Loucy (cell line): ENCODE data around the gene MITF.

Experiments
- H2AFZ ChIP-seq: fragments of 200-600 bp; sonication (generic); 2 replicates; pipeline ENCODE4 v1.6.0; 2016; ENCODE audit warnings: antibody characterized with exemption, mild to moderate bottlenecking, low read length, moderate library complexity
- H3F3A ChIP-seq: fragments of 200-600 bp; 2 replicates; pipeline ENCODE4 v1.6.0; 2016; ENCODE audit warnings: antibody characterized with exemption, low read depth, mild to moderate bottlenecking
- H3K27me3 ChIP-seq: fragments of 200-600 bp; sonication (generic); 2 replicates; pipeline ENCODE4 v1.6.1; 2014; ENCODE audit warnings: low read length, mild to moderate bottlenecking; ENCODE audit not compliant: insufficient read depth, poor library complexity, severe bottlenecking
- H3K36me3 ChIP-seq: fragments of 200-600 bp; sonication (generic); 2 replicates; pipeline ENCODE4 v1.6.1; 2016; ENCODE audit warnings: low read length; ENCODE audit not compliant: insufficient read depth
- H3K4me1 ChIP-seq: fragments of 200-600 bp; sonication (generic); 2 replicates; pipeline ENCODE4 v1.5.1; 2014; ENCODE audit warnings: low read length, mild to moderate bottlenecking; ENCODE audit not compliant: insufficient read depth, poor library complexity, severe bottlenecking
- H3K4me2 ChIP-seq: fragments of 200-600 bp; sonication (generic); 2 replicates; pipeline ENCODE4 v1.6.0; 2014; ENCODE audit warnings: antibody characterized with exemption, low read length, low read depth, mild to moderate bottlenecking; ENCODE audit not compliant: poor library complexity, severe bottlenecking
- H3K4me3 ChIP-seq: fragments of 200-600 bp; sonication (generic); 2 replicates; pipeline ENCODE4 v1.5.1; 2014; ENCODE audit warnings: low read length, mild to moderate bottlenecking, mixed read lengths; ENCODE audit not compliant: poor library complexity, severe bottlenecking
- H3K79me2 ChIP-seq: fragments of 200-600 bp; sonication (generic); 2 replicates; pipeline ENCODE4 v1.6.1; 2014; ENCODE audit warnings: low read length; ENCODE audit not compliant: insufficient read depth
- H3K9ac ChIP-seq: fragments of 200-600 bp; sonication (generic); 2 replicates; pipeline ENCODE4 v1.6.0; 2014; ENCODE audit warnings: mild to moderate bottlenecking, low read depth, low read length, moderate library complexity; ENCODE audit not compliant: poor library complexity, severe bottlenecking
- H3K9me2 ChIP-seq: fragments of 200-600 bp; sonication (generic); replicated peaks from 2 replicates; pipeline ENCODE4 v1.6.1; 2016; ENCODE audit warnings: low read depth, low read length, mixed read lengths
- H3K9me3 ChIP-seq: fragments of 200-600 bp; sonication (generic); 2 replicates; pipeline ENCODE4 v1.6.1; 2014; ENCODE audit warnings: mild to moderate bottlenecking, antibody characterized with exemption, low read length, low read depth; ENCODE audit not compliant: insufficient read depth
- H4K20me1 ChIP-seq: fragments of 200-600 bp; sonication (generic); 2 replicates; pipeline ENCODE4 v1.6.0; 2014; ENCODE audit warnings: antibody characterized with exemption, low read length, mild to moderate bottlenecking; ENCODE audit not compliant: insufficient read depth, poor library complexity, severe bottlenecking
- EZH2phosphoT487 ChIP-seq: fragments of 200-600 bp; IDR thresholded peaks from 2 replicates; pipeline ENCODE4 v1.6.1; 2018; ENCODE audit warnings: antibody characterized with exemption, mild to moderate bottlenecking, moderate library complexity, borderline replicate concordance
- TF ChIP-seq, protein P1 (sequence below): fragments of 200-600 bp; sonication (generic); conservative IDR thresholded peaks from 2 replicates; pipeline ENCODE4 v1.5.1; 2014; ENCODE audit warnings: mild to moderate bottlenecking, antibody characterized with exemption, low read length

The MITF gene

DNA sequence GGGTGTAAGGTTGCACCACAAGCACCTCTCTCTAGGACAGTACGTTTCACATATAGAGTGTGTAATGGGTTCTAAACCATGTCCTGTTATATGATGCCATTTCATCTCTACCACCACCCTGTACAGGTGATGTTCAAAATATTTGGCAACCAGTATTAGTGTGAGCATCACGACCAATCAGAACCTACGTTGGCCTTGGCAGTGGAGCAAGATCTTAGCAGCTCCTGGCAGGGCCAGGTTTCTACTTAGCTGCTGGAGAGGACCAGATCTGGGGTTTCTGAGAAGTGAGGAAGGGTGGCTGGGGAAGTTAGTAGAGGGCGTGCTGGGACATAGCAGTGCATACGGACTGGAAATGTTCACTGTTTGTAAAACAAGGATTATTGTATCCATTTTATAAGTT is 23.1 kb upstream of the MITF start:
- Histone ChIP-seq H3F3A (no peaks in the 10 kb centered on the region), H3K4me1 (no peaks in the 10 kb centered on the region), H3K79me2 (no peaks in the 10 kb centered on the region), H3K4me2 (no peak overlapping the region), H3K9me2 (no peaks in the 10 kb centered on the region), H3K27me3 (no peaks in the 10 kb centered on the region), H3K9me3 (no peaks in the 10 kb centered on the region), H3K36me3 (no peaks in the 10 kb centered on the region), H3K9ac (no peak overlapping the region), H3K4me3 (no peak overlapping the region), H2AFZ (no peak overlapping the region), H4K20me1 (no peaks in the 10 kb centered on the region)
- TF ChIP-seq, protein P1, sequence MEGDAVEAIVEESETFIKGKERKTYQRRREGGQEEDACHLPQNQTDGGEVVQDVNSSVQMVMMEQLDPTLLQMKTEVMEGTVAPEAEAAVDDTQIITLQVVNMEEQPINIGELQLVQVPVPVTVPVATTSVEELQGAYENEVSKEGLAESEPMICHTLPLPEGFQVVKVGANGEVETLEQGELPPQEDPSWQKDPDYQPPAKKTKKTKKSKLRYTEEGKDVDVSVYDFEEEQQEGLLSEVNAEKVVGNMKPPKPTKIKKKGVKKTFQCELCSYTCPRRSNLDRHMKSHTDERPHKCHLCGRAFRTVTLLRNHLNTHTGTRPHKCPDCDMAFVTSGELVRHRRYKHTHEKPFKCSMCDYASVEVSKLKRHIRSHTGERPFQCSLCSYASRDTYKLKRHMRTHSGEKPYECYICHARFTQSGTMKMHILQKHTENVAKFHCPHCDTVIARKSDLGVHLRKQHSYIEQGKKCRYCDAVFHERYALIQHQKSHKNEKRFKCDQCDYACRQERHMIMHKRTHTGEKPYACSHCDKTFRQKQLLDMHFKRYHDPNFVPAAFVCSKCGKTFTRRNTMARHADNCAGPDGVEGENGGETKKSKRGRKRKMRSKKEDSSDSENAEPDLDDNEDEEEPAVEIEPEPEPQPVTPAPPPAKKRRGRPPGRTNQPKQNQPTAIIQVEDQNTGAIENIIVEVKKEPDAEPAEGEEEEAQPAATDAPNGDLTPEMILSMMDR: no peak
- no peak for TF ChIP-seq EZH2phosphoT487

GRCh38 chr3:69718866-69719586 is 20.2 kb upstream of the MITF start:
- TF ChIP-seq, protein P1: no peak
- TF ChIP-seq EZH2phosphoT487: no peak
- Histone ChIP-seq H3K4me1 (no peaks in the 10 kb centered on the region), H3K27me3 (no peaks in the 10 kb centered on the region), H3K4me2 (no peak overlapping the region), H3K36me3 (no peaks in the 10 kb centered on the region), H3F3A (no peaks in the 10 kb centered on the region), H3K9me2 (no peaks in the 10 kb centered on the region), H2AFZ (no peak overlapping the region), H3K79me2 (no peaks in the 10 kb centered on the region), H3K9me3 (no peaks in the 10 kb centered on the region), H3K9ac (no peak overlapping the region), H4K20me1 (no peaks in the 10 kb centered on the region), H3K4me3 (no peak overlapping the region)

- no peaks in the 10 kb centered on the region for H3K27me3 ChIP-seq
- no peak overlapping the region for H3K4me2 ChIP-seq
- no peaks in the 10 kb centered on the region for H4K20me1 ChIP-seq
- no peak overlapping the region for H3K9ac ChIP-seq
- H2AFZ ChIP-seq: no peak overlapping the region
- TF ChIP-seq EZH2phosphoT487: no peak
- TF ChIP-seq, protein P1: no peak
- H3K36me3 ChIP-seq: no peaks in the 10 kb centered on the region
- H3K9me2 ChIP-seq: no peaks in the 10 kb centered on the region
- H3K4me1 ChIP-seq: no peaks in the 10 kb centered on the region
- no peaks in the 10 kb centered on the region for H3K79me2 ChIP-seq
- H3F3A ChIP-seq: no peaks in the 10 kb centered on the region
- no peaks in the 10 kb centered on the region for H3K9me3 ChIP-seq
- H3K4me3 ChIP-seq: no peak overlapping the region
Observed at GRCh38 chr3:69719587-69720122, 19.6 kb upstream of the MITF start.
